ENCODE data around the gene ACTN2.

Gene ACTN2

GRCh38 chr1:236794585-236795034 lies 108.3 kb downstream of the ACTN2 start:
- no peak for DNase-seq

- peak; percentile 90 for DNase-seq
Measured at GRCh38 chr1:236795035-236795756, 108.9 kb downstream of the ACTN2 start, which contains the start of gene MTR. MTR (plus strand) TSS chr1:236795292; CDS start chr1:236795704, 412 bp downstream.

GRCh38 chr1:236795757-236796667 lies 109.7 kb downstream of the ACTN2 start:
- DNase-seq, result no peak

- no peak for DNase-seq
Measured at GRCh38 chr1:236799001-236799400, 112.7 kb downstream of the ACTN2 start.

- DNase-seq, result no peak
Measured at GRCh38 chr1:236800002-236800620, 113.8 kb downstream of the ACTN2 start.

- DNase-seq, result no peak
Measured at GRCh38 chr1:236800623-236801022, 114.3 kb downstream of the ACTN2 start.

- no peak for DNase-seq
Measured at GRCh38 chr1:236802264-236802663, 116.0 kb downstream of the ACTN2 start.

- DNase-seq, result no peak
Measured at GRCh38 chr1:236806634-236807033, 120.3 kb downstream of the ACTN2 start.

- no peak for DNase-seq
Measured at GRCh38 chr1:236808005-236808404, 121.7 kb downstream of the ACTN2 start.

GRCh38 chr1:236808564-236809130 lies 122.3 kb downstream of the ACTN2 start:
- DNase-seq, result no peak

GRCh38 chr1:236809148-236809547 lies 122.8 kb downstream of the ACTN2 start:
- DNase-seq, result no peak

- no peak for DNase-seq
Measured at GRCh38 chr1:236810018-236810417, 123.7 kb downstream of the ACTN2 start.

GRCh38 chr1:236812334-236813030 lies 126.2 kb downstream of the ACTN2 start:
- DNase-seq, result no peak

Measured in NCI-H2029 (cell line).